ENCODE results near the gene SLC43A2. TPM values are rescaled to one million over a fixed set of nuclear protein-coding genes. Genes with fewer than 3 reads are reported as not detected.

SLC43A2 gene
- total RNA-seq, 1 experiment from 2014 or later: 0.06 TPM

DNA sequence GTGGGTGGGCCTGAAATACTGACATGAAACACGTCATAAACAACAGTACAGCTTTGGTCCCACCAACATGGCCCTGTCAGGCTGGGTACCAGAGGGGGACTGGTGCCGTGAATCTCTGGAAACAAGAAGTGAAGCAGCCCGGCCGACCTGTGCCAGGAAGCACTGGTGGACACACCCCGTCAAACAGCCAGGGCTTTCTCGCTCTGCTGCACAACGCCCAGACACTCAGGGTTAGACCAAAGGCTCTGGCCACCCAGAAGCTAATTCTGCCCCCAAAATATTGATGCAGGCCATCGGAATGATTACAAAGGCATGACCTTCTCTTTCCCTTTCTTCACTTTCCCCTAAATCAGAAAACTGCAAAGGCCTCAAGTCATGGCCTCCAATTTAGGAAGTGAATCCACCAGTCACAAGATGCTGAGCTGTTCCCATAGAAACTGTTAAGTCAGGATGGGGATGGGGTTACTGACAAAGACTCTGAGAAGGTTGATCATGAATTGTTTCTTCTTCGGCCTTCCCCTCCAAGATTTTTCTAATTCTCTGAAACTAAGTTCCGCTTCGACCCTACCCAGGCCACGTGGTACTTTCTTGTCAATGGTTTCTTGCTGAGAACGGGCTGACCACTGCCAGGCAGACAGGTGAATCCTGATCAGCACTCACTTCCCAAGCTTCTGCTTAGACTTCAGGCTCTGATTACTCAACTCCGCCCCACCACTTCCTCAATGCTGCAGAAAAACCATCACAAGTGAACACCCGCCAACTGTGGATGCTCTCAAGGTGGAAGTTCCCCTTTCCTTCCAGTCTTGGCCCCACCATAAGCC lies 72.8 kb downstream of the SLC43A2 start:
- H3K27me3 ChIP-seq (replicated peaks; ENCODE audit: insufficient read depth, low read depth, low read length, poor library complexity): no peaks in the 10 kb centered on the region
- no peak for DNase-seq (ENCODE audit: low spot score)
- TF ChIP-seq EZH2 (IDR thresholded peaks at IDR 0.05; ENCODE audit: borderline replicate concordance, low read depth, low read length, poor library complexity, severe bottlenecking): no peak
- TF ChIP-seq, protein P1, sequence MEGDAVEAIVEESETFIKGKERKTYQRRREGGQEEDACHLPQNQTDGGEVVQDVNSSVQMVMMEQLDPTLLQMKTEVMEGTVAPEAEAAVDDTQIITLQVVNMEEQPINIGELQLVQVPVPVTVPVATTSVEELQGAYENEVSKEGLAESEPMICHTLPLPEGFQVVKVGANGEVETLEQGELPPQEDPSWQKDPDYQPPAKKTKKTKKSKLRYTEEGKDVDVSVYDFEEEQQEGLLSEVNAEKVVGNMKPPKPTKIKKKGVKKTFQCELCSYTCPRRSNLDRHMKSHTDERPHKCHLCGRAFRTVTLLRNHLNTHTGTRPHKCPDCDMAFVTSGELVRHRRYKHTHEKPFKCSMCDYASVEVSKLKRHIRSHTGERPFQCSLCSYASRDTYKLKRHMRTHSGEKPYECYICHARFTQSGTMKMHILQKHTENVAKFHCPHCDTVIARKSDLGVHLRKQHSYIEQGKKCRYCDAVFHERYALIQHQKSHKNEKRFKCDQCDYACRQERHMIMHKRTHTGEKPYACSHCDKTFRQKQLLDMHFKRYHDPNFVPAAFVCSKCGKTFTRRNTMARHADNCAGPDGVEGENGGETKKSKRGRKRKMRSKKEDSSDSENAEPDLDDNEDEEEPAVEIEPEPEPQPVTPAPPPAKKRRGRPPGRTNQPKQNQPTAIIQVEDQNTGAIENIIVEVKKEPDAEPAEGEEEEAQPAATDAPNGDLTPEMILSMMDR (conservative IDR thresholded peaks at IDR 0.05; ENCODE audit: low read depth, low read length): no peak
- H3K36me3 ChIP-seq (ENCODE audit: insufficient read depth, low read length, poor library complexity, severe bottlenecking): peaks cover 4% of the 10 kb centered on the region
- ChIA-PET CTCF (no interaction called here), POLR2A (ENCODE audit: low non-redundant PET) (no interaction called here)
- no peak overlapping the region for H3K27ac ChIP-seq (ENCODE audit: low read depth, low read length, poor library complexity, severe bottlenecking)
- intact Hi-C loops (cut with micrococcal nuclease; ENCODE audit: unreplicated experiment): no loop called here
- H3K4me1 ChIP-seq (ENCODE audit: insufficient read depth, low read length, poor library complexity, severe bottlenecking): peaks cover 8% of the 10 kb centered on the region
- no TSS peak for BruUV-seq (replicated peaks)
- H3K4me3 ChIP-seq (ENCODE audit: low read depth, low read length, poor library complexity, severe bottlenecking): no peak overlapping the region
- H3K9me3 ChIP-seq (ENCODE audit: low read depth, low read length, poor library complexity, severe bottlenecking): no peaks in the 10 kb centered on the region

GRCh38 chr17:1554751-1555540 lies 73.7 kb downstream of the SLC43A2 start:
- ChIA-PET POLR2A (ENCODE audit: low non-redundant PET) (interaction anchor here (0.6 kb wide), 2 partner anchors 38 to 157 kb away, joined by 3 to 13 read pairs; partner anchors contain the start of gene INPP5K), CTCF (no interaction called here)
- no TSS peak for BruUV-seq (replicated peaks)
- Histone ChIP-seq H3K4me3 (ENCODE audit: low read depth, low read length, poor library complexity, severe bottlenecking) (no peak overlapping the region), H3K27me3 (replicated peaks; ENCODE audit: insufficient read depth, low read depth, low read length, poor library complexity) (no peaks in the 10 kb centered on the region), H3K4me1 (ENCODE audit: insufficient read depth, low read length, poor library complexity, severe bottlenecking) (peaks cover 8% of the 10 kb centered on the region), H3K36me3 (ENCODE audit: insufficient read depth, low read length, poor library complexity, severe bottlenecking) (peaks cover 7% of the 10 kb centered on the region), H3K9me3 (ENCODE audit: low read depth, low read length, poor library complexity, severe bottlenecking) (no peaks in the 10 kb centered on the region), H3K27ac (ENCODE audit: low read depth, low read length, poor library complexity, severe bottlenecking) (no peak overlapping the region)
- TF ChIP-seq, protein P1 (conservative IDR thresholded peaks at IDR 0.05; ENCODE audit: low read depth, low read length): no peak
- no peak for TF ChIP-seq EZH2 (IDR thresholded peaks at IDR 0.05; ENCODE audit: borderline replicate concordance, low read depth, low read length, poor library complexity, severe bottlenecking)
- DNase-seq (ENCODE audit: low spot score): no peak
- intact Hi-C loops (cut with micrococcal nuclease; ENCODE audit: unreplicated experiment): no loop called here

DNA sequence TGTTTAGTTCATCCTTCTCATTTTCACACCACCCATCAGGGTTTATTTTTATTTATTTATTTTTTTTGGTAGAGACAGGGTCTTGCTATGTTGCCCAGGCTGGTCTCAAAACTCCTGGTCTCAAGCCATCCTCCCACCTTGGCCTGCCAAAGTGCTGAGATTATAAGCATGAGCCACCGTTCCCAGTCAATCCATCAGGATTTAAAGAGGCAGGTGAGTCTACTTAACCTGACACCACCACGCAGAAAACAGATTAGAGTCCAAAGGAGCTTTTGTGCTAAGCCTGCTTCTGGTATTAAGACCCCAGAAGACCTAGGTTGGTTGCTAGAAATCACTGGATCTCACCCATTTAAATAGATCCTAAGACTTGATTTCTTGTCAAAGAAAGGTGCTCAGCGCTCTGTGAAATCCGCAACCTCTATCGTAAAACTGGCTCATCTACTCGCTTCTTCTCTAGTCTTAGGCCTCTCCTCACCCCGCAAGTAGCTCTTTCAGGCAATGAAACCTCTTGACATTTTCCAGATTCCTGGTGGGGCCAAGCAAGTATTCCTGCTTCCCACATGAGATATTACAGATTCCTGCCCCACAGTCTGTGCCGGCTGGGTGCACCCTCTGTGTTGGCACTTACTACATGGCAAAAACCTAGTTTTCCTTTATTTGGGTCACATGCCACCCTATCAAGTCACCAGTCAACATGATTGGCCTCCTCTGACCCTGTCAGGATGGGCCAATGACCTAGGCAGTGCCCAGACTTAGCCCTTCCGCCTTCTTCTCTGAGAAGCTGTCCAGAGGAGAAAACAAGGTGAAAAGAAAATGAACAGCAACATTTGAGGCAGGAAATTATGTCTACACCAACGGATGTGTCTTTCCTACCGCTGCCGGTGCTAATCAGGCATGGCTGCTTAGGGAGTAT lies 75.0 kb downstream of the SLC43A2 start:
- peaks cover 11% of the 10 kb centered on the region for H3K36me3 ChIP-seq (ENCODE audit: insufficient read depth, low read length, poor library complexity, severe bottlenecking)
- ChIA-PET CTCF (interaction anchor here (0.9 kb wide), 1 partner anchor 21 kb away, joined by 7 read pairs; no protein-coding TSS in a partner anchor), POLR2A (ENCODE audit: low non-redundant PET) (no interaction called here)
- peaks cover 8% of the 10 kb centered on the region for H3K4me1 ChIP-seq (ENCODE audit: insufficient read depth, low read length, poor library complexity, severe bottlenecking)
- no peak overlapping the region for H3K4me3 ChIP-seq (ENCODE audit: low read depth, low read length, poor library complexity, severe bottlenecking)
- no peaks in the 10 kb centered on the region for H3K9me3 ChIP-seq (ENCODE audit: low read depth, low read length, poor library complexity, severe bottlenecking)
- intact Hi-C loops (cut with micrococcal nuclease; ENCODE audit: unreplicated experiment): no loop called here
- no peaks in the 10 kb centered on the region for H3K27me3 ChIP-seq (replicated peaks; ENCODE audit: insufficient read depth, low read depth, low read length, poor library complexity)
- TF ChIP-seq, protein P1 (conservative IDR thresholded peaks at IDR 0.05; ENCODE audit: low read depth, low read length): no peak
- TF ChIP-seq EZH2 (IDR thresholded peaks at IDR 0.05; ENCODE audit: borderline replicate concordance, low read depth, low read length, poor library complexity, severe bottlenecking): no peak
- BruUV-seq (replicated peaks): no TSS peak
- DNase-seq (ENCODE audit: low spot score): no peak
- H3K27ac ChIP-seq (ENCODE audit: low read depth, low read length, poor library complexity, severe bottlenecking): no peak overlapping the region

Measured in A673 (cell line).